Nephron progenitor cell (in vitro differentiated cells): ENCODE results near the gene ENPP7.

Experiments
- DNase-seq: peaks from one replicate; pipeline ENCODE4 v3.0.0; 2021
- H3K27ac Mint-ChIP-seq: 2 replicates; pipeline ENCODE4 v1.8.0; 2021; ENCODE audit warnings: mild to moderate bottlenecking, moderate library complexity, mixed read lengths
- H3K27me3 Mint-ChIP-seq: 2 replicates; pipeline ENCODE4 v1.8.0; 2021; ENCODE audit warnings: mild to moderate bottlenecking, low read depth, mixed read lengths; ENCODE audit not compliant: poor library complexity
- H3K36me3 Mint-ChIP-seq: 2 replicates; pipeline ENCODE4 v1.8.0; 2021; ENCODE audit warnings: low read depth, mixed read lengths
- H3K4me1 Mint-ChIP-seq: 2 replicates; pipeline ENCODE4 v1.8.0; 2021; ENCODE audit warnings: mixed read lengths
- H3K4me3 Mint-ChIP-seq: 2 replicates; pipeline ENCODE4 v1.8.0; 2021; ENCODE audit warnings: mild to moderate bottlenecking, moderate library complexity, mixed read lengths
- H3K9me3 Mint-ChIP-seq: 2 replicates; pipeline ENCODE4 v1.8.0; 2021; ENCODE audit warnings: mild to moderate bottlenecking, moderate library complexity, mixed read lengths
- TF ChIP-seq, protein P1 (sequence below): fragments of 200-600 bp; sonication (generic); IDR thresholded peaks from 2 replicates; pipeline ENCODE4 v1.5.0; 2021; ENCODE audit warnings: antibody characterized with exemption

ENPP7 gene

DNA sequence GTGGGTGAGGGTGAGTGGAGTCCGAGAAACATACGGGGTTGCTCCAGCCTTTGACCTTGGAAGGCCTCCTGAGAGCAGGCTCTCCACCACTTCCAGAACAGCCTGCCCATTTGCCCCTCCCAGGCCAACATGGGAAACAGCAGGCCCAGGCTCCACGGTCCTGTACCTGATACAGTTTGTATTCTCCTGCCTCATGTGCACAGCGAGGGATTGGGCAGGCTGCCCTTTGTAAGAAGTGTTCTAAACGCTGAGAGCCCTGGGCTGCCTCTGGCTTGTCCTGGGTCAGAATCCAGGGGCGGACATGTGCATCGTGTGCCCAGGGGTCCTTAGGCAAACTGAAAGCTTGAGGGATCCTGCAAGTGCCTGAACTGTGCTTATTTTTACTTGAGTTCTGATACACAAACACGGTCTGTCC, 43.8 kb downstream of the ENPP7 start:
- no peak overlapping the region for H3K27ac Mint-ChIP-seq

DNA sequence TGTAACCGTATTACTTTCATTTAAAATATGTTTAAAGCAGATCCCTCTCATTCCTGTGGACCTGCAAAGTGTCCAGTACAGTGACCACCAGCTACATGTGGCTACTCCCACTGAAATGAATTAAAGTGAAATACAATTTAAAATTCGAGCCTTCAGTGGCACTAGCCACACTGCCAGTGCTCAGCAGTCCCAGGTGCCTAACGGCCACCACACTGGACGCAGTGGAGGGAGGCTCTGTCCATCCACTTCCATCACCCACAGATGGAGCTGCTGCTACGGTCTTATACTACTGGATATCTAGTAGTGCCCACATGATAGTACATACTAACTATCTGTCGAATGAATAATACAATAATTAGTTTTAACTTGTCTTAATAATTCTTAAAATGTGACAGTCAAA, 44.9 kb downstream of the ENPP7 start:
- no peak for DNase-seq
- peaks cover 19% of the 10 kb centered on the region for H3K36me3 Mint-ChIP-seq
- TF ChIP-seq, protein P1, sequence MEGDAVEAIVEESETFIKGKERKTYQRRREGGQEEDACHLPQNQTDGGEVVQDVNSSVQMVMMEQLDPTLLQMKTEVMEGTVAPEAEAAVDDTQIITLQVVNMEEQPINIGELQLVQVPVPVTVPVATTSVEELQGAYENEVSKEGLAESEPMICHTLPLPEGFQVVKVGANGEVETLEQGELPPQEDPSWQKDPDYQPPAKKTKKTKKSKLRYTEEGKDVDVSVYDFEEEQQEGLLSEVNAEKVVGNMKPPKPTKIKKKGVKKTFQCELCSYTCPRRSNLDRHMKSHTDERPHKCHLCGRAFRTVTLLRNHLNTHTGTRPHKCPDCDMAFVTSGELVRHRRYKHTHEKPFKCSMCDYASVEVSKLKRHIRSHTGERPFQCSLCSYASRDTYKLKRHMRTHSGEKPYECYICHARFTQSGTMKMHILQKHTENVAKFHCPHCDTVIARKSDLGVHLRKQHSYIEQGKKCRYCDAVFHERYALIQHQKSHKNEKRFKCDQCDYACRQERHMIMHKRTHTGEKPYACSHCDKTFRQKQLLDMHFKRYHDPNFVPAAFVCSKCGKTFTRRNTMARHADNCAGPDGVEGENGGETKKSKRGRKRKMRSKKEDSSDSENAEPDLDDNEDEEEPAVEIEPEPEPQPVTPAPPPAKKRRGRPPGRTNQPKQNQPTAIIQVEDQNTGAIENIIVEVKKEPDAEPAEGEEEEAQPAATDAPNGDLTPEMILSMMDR: no peak
- H3K27me3 Mint-ChIP-seq: peaks cover 8% of the 10 kb centered on the region
- H3K4me3 Mint-ChIP-seq: peak overlapping the region; percentile 75
- H3K4me1 Mint-ChIP-seq: peaks cover 70% of the 10 kb centered on the region
- H3K9me3 Mint-ChIP-seq: no peaks in the 10 kb centered on the region
- H3K27ac Mint-ChIP-seq: peak overlapping the region; percentile 95

More for the DNA sequence above, 43.8 kb downstream of the ENPP7 start:
- TF ChIP-seq, protein P1: no peak
- no peak for DNase-seq
- no peaks in the 10 kb centered on the region for H3K9me3 Mint-ChIP-seq
- peaks cover 64% of the 10 kb centered on the region for H3K4me1 Mint-ChIP-seq
- peaks cover 5% of the 10 kb centered on the region for H3K27me3 Mint-ChIP-seq
- H3K36me3 Mint-ChIP-seq: peaks cover 8% of the 10 kb centered on the region
- peak overlapping the region; percentile 13 for H3K4me3 Mint-ChIP-seq

DNA sequence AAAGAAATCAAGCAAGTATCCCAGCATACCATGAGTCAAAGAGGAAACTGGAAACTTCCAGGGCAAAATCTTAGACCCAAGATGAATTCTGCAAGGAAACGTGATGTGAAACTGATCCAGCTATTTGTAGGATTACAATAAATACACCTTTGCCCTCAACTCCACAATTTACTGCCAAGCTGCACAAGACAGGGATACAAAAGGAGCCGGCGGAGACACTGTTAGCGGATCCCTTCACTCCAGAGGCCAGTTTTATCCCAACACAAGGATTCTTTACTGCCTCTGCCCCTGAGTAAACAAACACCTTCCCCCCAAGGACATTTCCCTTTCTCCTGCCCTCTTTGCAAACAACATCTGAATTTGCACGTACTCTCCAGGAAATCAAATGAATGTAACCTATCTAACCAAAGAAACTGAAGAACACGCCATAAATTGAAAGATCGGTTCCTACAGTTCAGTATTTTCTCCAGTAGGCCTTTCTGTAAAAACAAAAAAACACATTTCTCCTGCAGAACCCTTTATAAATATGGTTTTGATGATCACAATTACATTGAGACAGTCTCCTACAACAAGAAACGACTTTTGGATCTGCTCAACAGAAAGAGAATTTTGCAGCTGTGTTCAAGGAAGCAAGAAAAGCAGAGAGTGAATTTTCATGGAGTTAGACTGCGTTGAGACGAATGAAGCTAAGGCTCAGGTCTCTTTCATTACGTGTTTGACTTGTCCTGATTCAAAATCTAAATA, 45.8 kb downstream of the ENPP7 start:
- Mint-ChIP-seq H3K36me3 (peaks cover 28% of the 10 kb centered on the region), H3K27me3 (peaks cover 8% of the 10 kb centered on the region), H3K9me3 (no peaks in the 10 kb centered on the region), H3K4me3 (peak overlapping the region; percentile 75), H3K27ac (peak overlapping the region; percentile 79), H3K4me1 (peaks cover 78% of the 10 kb centered on the region)
- DNase-seq: no peak
- TF ChIP-seq, protein P1: no peak

DNA sequence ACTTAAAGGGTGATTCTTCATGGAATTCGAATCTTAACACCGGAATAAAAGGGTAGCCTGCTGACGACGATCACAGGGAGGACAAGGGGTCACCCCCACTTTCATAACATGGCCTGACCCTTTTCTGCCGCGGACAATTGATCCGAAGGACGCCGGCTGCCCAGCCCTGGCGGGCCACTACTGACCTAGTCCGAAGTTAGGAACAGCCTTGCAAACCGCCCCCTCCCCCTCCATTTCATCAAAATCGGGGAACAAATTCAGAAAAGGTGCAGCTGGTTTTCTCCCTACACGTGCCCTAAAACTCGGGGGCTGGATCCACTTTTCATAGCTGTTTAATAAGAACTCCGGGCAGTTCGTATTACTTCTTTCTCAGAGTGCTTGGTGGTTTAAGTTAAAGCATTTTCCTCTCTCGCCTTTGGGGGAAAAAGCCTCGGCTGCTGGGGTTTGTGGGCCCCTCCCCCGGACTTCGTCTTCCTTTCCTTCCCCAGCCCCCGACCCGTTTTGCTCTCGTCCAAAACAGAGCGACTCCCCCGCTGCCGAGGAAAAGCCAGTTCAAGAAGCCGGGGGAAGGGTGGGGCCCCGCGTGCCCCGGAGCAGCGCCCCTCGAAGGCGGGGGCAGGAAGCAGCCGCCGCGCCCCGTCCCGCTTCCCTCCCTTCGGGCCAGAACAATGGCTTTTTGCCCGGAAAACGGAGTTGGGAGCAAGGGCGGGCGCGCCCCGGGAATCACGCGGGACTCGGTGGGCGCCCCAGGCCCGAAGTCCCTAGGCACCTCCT, 46.6 kb downstream of the ENPP7 start:
- Mint-ChIP-seq H3K4me1 (peaks cover 81% of the 10 kb centered on the region), H3K4me3 (peak overlapping the region; percentile 75), H3K36me3 (peaks cover 34% of the 10 kb centered on the region), H3K27ac (peak overlapping the region; percentile 79), H3K27me3 (peaks cover 8% of the 10 kb centered on the region), H3K9me3 (no peaks in the 10 kb centered on the region)
- TF ChIP-seq, protein P1: no peak
- DNase-seq: peak; percentile 68

DNA sequence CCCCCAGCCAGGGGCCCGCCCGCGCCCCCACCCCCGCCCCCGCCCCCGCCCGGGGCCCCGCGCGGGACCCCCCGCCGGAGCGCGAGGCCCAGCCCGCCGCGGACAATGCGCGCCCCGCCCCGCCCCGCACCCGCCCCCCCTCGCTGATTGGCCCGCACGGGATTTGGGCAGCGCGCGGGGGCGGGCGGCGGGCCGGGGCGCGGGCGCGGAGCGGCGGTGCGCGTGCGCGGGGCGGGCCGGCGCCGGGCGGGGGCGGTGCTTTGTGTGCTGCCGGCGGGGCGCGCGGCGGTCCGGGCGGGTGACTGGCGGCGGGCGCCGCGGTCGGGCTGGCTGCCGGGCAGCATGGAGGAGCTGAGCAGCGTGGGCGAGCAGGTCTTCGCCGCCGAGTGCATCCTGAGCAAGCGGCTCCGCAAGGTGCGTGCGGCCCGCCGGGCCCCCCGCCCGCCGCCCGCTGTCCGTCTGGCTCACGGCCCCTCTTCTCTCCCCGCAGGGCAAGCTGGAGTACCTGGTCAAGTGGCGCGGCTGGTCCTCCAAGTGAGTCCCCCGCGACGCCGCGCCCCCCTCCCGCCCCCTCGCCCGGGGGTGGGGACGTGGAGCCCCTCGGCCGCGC, 47.3 kb downstream of the ENPP7 start, which contains the start of gene CBX2:
Gene CBX2 (plus strand): TSS at position 255 of the 610 bp plus-strand sequence. CDS start 88 bp downstream, at position 343.
- peak; percentile 91 for DNase-seq
- TF ChIP-seq, protein P1: no peak
- H3K4me3 Mint-ChIP-seq: peak within 1 kb of the TSS; percentile 97
- peaks cover 41% of the 10 kb centered on the region for H3K36me3 Mint-ChIP-seq
- H3K27me3 Mint-ChIP-seq: peaks cover 8% of the 10 kb centered on the region
- no peaks in the 10 kb centered on the region for H3K9me3 Mint-ChIP-seq
- H3K4me1 Mint-ChIP-seq: peaks cover 84% of the 10 kb centered on the region
- H3K27ac Mint-ChIP-seq: peak within 1 kb of the TSS; percentile 92
